Transverse colon (tissue), 3 donors: ENCODE results near the gene C5AR2.
A peak's percentile ranks its signal among the peaks of the same experiment; 100 is the strongest.

Experiments
- CTCF ChIP-seq, 5 experiments: fragments of 200-600 bp in 3 of 5; fragments of 450-650 bp in 2 of 5; sonication (generic) in 3 of 5; IDR thresholded peaks; 1 replicate in 2 of 5; 2 replicates in 3 of 5; pipeline ENCODE4 v1.5.1; 2016 to 2017; ENCODE audit warnings: antibody characterized with exemption in 5 of 5, inconsistent platforms in 3 of 5, mild to moderate bottlenecking in 2 of 5, moderate library complexity in 1 of 5
- POLR2A ChIP-seq: fragments of 450-650 bp; IDR thresholded peaks from one replicate; pipeline ENCODE4 v1.6.1; 2016; ENCODE audit warnings: antibody characterized with exemption, mild to moderate bottlenecking, moderate library complexity

- TF ChIP-seq CTCF (IDR thresholded peaks at IDR 0.05): no peak
- TF ChIP-seq POLR2A: peak; percentile 18
These were observed 7.5 kb upstream of the C5AR2 start for GRCh38 chr19:47324502-47324901.
